ENCODE data around the gene ADAR. TPM values are rescaled to one million over a fixed set of nuclear protein-coding genes. Genes with fewer than 3 reads are reported as not detected.

Gene ADAR
- total RNA-seq, 1 donor from 2014 or later: 444 TPM

DNA sequence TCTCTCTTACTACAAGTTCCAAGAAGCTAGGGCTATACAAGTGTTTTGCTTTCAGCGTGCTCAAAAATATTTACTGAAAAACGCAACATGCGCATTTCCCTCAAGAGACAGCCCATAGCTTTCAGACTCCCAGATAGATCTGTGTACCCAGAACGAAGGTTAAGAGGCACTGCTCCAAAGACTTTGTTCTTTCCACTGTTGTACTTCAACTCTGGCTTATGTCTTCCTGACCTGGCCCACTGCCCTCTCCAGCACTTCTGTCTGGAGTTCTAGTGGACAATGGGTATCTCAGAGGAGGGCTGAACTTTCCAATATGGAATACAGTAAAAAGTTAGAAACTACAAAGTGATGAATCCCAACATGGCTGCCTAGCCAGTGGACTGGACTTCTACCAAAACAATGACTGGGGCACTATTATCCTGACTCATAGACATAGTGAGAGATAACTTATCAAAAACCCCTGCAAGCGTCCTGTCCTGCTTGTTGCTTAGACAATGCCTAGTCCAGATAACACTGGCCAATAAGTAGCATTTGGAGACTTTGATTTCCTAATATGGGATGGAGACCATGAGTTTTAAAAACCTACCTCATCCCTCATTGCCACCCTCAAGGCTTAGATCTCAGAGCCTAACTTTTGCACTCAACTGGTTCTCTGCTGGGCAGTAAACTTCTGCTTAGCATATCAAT lies 8.8 kb upstream of the ADAR start:
- intact Hi-C loops (cut with micrococcal nuclease): no loop called here

DNA sequence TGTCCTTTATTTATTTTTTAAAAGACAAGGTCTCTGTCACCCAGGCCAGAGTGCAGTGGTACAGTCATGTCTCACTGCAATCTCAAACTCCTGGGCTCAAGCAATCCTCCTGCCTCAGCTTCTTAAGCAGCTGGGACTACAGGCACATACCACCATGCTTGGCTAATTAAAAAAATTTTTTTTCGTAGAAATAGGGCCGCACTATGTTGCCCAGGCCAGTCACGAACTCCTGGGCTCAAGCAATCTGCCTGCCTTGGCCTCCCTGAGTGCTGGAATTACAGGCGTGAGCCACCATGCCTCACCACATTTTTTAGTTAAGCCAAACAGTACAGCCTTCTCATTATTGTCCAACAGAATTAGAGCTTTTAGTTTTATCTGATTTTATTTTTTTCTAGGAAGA lies 7.4 kb upstream of the ADAR start:
- intact Hi-C loops (cut with micrococcal nuclease): no loop called here

DNA sequence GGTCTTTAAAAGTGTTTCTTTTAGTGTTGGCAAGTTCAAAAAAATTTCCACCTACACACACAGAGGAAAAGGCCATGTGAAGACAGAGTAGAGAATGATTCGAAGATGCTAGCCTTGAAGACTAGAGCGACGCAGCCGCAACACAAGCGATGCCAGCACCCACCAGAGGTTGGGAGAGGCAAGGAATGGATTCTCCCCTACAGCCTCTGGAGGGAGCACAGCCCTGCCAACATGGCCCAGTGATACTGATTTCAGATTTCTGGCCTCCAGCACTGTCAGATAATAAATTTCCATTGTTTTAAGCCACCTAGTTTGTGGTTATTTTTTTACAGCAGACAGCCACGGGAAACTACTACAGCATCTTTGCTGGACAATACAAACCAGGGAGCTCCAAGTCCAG lies 6.9 kb upstream of the ADAR start:
- intact Hi-C loops (cut with micrococcal nuclease): no loop called here

DNA sequence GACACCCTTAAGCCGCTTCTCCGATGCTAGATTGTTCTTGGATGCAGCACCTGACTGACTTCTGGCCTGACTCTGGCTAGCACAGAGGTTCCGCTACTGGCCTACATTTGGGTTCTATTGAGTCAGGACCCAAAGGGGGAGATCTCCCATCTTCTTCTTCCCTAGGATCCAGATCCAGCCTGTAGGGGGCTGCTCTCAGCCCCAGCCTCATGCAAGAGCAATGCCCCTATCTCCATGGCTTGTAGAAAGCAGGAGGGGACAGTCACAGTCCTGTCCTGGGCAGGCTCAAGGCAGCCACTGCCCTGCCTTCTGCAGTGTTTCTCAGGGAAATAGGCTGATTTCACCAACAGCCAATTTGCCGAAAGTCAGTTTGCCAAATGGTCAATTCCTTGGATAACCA lies 6.3 kb upstream of the ADAR start:
- intact Hi-C loops (cut with micrococcal nuclease): no loop called here

DNA sequence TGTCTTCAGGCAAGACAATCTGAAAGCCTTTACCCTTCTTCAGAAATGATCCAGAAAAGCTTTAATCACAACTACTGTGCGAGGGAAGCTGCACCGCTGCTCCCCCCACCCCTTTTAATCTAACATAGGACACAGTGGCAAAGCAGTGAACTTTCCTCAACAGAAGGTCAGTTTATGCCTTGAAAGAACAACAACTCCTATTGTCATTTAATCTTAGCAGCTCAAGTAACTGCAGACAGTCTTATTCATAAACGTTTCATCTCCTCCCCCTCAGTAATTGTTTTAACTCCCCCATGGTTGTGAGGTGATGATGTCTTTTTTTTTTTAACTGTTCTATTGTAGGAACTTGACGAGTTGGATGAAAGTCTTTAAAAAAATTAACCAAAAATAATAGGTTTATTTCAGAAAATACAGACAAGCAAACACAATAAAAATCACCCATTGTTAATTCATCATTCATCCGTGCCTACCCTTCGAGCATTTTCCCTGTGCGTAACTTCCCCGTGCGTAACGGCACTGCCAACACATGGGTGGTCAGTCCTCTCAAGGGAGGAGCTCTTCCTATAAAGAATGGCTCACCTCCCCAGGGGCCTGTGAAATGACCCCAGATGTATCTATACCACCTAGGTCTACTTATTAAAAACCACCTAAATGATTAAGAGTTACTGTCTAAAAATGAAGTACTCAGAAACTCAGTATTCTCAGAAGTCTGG lies 3.3 kb upstream of the ADAR start:
- intact Hi-C loops (cut with micrococcal nuclease): no loop called here

DNA sequence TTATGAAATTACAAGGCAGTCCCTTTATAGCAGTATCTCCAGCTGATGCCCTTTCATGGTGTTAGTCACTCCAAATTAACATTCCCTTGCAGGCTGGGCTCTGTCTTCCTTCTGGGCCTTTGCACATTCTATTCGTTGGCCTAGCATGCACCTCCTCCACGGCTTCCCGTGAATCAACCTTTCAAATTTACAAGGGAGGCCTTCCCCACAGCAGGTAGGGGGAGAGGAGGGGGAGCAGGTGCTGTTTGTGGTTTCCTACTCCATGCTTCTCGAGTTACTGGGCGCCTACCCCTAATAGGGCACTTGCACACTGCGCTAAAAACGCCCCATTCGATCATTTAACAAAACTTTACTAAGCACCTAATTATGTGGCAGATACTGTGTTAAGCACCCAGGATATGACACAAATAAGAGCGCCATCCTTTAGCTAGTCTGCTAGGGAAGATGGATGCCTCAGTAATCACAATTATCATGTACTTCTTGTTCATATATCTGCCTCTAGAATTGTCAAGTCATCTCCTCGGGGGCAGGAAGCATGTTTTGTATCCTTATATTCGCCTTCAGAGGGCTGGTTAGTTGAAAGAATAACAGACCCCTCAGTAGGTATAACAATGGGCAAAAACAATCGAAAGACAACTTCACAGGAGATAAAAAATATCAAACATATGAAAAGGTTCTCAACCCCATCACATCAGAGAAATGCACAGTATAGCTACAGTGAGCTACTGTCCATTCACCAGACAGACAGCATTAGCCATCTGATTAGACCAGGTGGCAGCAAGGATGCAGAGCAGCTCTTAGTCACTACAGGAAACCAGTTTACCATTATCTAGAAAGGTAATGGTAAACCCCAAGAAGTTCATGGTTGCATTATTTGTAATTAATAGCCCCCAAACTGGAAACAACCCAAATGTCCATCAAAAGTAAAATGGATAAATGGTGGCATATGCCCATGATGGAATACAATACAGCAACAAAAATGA lies 1.7 kb upstream of the ADAR start:
- intact Hi-C loops (cut with micrococcal nuclease): loop anchor here (1.0 to 5.0 kb wide), 7 partner anchors 139 to 475 kb away; partner anchors contain the start of genes EFNA4, UBAP2L and ZBTB7B

DNA sequence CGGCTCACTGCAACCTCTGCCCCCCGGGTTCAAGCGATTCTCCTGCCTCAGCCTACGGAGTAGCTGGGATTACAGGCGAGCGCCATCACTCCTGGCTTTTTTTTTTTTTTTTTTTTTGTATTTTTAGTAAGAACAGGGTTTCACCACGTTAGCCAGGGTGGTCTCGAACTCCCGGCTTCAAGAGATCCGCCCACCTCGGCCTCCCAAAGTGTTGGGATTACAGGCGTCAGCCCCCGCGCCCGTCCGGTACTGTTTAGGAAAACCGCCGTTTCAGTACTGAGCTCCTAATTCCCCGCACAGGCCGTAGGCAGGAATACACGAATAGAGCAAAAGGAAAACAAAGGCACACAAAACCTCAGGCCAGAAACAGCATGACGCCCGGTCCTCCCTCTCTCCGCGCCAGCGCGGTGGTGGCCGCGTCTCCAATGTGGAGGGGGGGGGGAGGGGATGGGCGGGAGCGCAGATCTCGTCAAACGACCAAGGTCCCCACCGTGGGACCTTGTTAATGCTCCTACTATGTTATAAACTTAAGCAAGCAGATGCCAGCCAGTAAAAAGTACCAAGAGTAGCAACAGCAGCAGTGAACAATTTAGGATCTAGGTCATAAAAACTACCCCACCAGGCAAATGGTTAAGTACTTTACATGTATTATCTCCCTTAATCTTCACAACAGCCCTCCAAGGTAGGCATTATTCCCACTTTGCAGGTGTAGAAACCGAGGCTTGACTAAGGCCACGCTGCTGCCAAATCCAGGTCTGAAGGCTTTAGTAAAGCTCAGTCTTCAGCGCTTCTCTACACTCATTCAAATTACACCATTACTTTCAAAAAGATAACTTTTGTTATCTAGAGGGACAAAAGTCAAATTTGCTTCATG lies 648 bp upstream of the ADAR start:
- intact Hi-C loops (cut with micrococcal nuclease): loop anchor here (1.0 to 5.0 kb wide), 11 partner anchors 20 to 476 kb away; partner anchors contain the start of genes EFNA4, HAX1, PMVK and UBAP2L

DNA sequence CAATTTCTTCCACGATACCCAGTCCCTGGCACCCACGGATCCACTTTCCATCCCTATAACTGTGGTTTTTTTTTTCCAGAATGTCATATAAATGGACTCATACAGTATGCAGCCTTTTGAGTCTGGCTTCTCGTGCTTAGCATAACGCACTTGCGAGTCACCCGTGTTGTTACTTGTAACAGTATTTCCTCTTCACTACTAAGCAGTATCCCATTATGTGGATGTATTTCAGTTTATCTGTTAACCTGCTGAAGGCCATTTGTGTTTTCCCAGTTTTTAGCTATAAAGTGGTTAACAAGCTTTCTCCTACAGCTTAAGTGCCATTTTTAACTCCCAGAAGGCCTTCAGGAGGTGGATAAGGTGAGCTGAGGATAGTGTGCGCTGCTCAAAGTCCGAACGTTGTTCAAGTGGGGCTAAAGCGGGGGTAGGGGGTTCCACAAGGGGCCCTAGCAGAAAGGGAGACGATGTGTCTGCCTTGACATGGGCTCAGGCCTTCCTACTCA lies 829 bp downstream of the ADAR start:
- intact Hi-C loops (cut with micrococcal nuclease): loop anchor here (1.0 to 5.0 kb wide), 3 partner anchors 48 to 455 kb away; partner anchors contain the start of gene EFNA4

DNA sequence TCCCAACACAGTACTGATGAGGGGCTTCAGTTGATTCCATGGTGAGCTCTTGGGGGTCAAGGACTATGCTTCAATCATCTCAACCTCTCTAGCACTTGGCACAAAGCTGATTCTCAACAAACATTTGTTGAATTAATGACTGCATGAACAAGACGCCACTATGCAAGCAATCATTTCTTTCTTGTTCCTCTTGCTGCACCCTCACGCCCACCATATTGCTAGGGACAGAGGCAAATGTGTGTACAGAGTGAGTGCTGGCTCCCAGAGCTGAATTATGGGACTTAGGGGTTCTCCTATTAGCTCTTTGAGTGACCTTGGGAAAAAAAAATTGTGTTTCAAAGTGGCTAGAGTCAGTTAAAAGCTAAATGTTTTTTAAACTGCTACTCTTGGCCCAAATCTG lies 2.5 kb downstream of the ADAR start:
- intact Hi-C loops (cut with micrococcal nuclease): loop anchor here (5.0 kb wide), 2 partner anchors 272 to 457 kb away; partner anchors contain the start of gene EFNA4

DNA sequence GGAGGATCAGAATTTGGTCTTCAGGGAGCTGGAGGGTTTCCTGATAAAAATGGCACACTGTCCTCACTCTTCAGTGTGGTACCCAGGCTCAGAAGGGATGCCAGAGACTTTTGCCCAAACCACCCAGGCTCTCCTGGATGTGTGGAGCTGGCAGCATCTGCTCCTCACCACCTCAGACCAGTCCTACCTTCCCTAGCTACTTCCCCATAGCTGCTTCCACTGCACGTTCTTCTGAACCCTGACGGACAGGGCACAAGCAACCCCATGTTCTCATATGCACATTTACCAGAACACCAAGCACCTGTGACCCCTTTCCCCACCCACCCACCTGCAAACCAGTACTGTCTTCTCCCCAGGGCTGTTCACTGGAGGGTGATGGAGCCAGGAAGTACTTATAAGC lies 4.7 kb downstream of the ADAR start:
- intact Hi-C loops (cut with micrococcal nuclease): no loop called here

DNA sequence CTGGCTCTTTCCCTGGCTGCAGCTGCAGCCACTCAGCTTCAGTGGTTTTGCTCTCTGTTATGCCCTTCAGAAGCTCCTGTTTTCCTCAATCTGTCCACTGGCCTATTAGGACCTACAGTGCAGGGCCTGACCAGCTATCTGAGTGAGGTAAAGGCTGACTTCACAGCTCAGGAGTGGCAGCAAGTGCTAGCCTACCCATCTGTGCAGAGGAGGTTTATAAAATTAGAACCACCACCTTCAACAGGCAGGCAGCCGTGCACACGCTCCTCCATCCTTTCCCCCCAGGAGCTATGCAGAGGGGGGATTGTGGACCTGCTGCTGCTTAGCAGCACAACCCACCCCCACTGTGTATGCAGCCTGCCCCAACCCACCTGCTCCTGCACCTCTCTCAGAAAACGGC lies 8.3 kb downstream of the ADAR start:
- intact Hi-C loops (cut with micrococcal nuclease): no loop called here

DNA sequence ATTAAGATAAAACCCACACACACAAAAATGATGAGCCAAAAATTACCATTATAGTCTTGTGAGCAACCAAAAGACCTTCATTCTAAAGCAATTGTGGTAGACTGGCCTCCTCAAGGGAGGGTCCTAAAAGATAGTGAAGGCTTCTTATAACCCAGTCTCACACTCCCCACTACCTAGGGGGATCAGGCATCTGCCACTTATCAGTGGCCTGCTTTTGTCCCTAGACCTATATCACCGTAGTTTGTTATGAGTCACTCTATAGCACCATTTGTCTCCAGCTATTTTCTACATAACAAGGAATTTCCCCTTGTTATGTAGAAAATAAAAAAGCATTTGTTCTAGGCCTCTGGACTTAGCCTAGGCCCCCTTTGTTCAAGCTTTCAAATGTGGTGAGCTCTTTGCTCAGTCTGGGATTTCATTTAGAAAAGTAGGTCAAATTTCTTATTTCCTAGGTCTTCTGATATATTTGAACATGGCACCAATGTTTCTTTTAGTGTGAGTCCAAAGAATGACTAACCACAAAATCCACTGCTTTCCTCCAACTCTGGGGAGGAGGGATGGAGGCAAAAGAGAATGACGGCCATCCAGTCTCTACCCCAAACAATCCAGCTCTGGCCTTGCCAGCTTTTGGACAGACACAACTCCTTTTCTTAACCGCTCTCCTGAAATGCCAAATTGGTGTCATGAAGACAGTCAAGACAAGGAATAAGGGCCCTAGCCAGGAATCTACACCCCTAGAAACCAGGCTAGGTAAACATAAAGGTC lies 8.9 kb downstream of the ADAR start:
- intact Hi-C loops (cut with micrococcal nuclease): no loop called here

DNA sequence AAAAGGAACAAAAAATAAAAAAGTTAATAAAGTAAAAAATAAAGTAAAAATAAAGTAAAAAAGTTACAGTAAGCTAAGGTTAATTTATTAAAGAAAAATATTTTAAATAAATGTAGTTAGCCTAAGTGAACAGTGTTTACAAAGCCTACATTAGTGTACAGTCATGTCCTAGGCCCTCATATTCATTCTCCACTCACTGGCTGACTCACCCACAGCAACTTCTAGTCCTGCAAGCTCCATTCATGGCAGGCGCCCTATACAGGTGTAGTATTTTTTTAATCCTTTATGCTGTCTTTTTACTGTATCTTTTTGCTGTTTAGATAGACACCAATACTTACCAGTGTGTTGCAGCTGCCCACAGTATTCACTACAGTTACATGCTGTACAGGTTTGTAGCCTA lies 12.4 kb downstream of the ADAR start:
- intact Hi-C loops (cut with micrococcal nuclease): no loop called here

DNA sequence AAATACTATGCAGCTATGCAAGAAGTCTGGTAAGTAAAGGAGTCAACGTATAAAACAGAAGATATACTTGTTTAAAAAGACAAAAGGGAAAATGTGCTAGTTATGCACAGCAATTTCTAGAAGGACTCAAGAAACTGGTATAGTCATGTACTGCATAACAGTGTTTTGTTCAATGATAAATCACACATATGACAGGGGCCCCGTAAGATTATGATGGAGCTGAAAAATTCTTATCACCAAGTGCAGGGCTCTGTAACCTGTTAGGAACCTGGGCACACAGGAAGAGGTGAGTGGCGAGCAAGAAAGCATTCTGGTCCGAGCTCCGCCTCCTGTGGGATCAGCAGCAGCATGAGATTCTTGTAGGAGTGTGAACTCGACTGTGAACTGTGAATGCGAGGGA lies 13.2 kb downstream of the ADAR start:
- intact Hi-C loops (cut with micrococcal nuclease): no loop called here

DNA sequence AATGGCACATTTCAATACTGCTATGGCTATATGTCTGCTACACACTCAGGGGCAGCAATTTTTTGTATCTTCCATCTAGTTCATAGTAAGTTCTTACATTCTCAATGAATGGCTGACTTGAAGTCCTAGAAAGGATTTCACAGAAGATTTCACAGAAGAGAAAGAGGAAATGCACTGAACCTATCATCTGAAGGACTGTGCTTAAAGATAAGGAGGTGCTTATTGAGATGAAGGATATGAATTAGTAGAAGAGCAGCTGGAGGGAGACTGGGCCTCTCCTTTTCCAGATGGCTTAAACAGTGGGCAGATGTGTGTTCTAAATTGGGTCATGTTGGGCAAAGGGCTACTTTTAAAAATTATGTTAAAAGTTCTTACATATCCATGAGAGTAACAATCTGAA lies 14.6 kb downstream of the ADAR start:
- intact Hi-C loops (cut with micrococcal nuclease): no loop called here

DNA sequence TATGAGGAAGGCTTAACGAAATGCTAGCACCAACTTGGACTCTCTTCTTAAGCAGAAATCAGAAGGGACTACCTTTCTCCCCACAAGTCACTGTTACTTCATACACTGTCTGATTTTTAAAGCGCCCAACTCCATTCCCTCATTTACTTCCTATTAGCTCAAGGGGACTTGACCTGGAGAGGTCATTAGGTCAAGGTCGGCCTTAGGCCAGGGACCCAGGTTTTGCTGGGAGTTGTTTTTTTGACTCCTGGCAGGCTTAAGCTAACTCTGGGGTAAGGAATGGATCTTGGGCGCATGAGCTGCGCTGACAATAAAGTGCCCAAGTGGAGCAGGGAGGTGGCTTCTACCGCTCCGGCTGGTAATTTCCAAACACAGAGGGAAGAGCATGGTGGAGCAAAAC lies 16.8 kb downstream of the ADAR start:
- intact Hi-C loops (cut with micrococcal nuclease): no loop called here

DNA sequence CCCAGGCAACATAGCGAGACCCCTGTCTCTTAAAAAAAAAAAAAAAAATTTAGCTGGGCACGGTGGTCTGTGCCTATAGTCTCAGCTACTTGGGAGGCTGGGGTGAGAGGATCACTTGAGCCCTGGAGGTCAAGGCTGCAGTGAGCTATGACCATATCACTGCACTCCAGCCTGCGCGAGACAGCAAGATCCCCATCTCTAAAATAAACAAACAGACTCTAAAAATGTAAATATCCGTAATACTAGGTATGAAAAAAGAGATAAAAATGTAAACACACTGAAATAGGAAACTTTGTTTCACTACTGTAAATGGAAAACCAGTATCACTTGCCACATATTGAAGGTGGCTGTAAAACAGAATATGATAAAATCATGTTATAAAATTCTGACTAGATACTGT lies 17.2 kb downstream of the ADAR start:
- intact Hi-C loops (cut with micrococcal nuclease): no loop called here

DNA sequence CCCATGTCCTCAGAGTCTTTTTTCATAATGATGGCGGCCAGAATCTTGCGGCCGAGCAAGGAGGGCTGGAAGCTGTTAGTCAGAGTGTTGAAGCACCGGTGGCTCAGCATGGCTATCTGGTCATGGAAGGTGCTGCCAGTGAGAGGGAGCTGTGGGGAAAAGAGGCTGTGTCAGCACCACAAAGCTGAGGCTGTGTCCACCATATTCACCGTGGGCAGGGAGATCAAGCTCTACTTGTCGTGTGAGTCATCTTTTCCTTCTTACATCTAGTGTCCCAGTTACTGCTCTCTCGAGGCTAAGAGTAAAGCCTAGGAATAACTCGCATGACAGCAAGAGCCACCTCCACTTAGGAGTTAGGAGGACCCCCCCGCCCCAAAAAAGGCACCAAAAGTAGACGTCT lies 18.2 kb downstream of the ADAR start:
- intact Hi-C loops (cut with micrococcal nuclease): no loop called here

DNA sequence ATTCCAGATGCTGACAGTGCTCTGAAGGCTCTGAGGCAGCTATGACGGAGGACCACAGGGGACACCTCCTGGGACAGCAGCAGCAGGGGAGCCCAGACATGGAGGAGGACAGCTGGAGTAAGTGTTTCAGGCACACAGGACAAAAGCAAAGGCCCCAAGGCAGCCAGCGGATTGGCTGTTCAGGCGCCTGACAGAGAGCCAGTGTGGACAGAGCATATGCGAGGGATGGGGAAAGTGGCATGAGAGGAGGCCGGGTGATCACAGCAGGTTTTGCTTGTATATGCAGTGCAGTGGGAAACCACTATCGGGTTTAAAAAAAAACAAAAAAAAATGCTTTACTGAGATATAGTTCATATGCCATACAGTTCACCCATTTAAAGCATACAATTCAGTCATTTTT lies 21.3 kb downstream of the ADAR start:
- intact Hi-C loops (cut with micrococcal nuclease): no loop called here

DNA sequence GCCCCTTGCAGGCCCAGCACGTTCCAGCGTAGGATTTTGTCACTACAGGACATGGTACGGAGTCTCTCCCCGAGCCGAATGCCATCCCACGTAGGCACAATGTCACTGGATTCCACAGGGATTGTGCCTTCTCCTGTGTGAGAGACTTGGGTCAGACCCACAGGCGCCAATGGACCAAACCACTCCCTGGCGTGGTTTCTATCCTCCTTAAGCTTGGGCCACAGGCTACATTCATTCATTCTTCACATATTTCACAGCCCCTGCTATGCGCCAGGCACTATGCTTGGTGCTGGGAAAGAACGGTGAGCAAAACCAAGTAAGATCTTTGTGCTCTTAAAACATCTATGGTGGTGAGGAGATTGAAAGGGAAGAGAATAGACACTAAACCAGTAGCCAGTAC lies 21.8 kb downstream of the ADAR start:
- intact Hi-C loops (cut with micrococcal nuclease): no loop called here
